PFSK-1 (cell line): ENCODE data around the gene ADAM21.

Experiments used
- FOXP2 ChIP-seq: optimal IDR thresholded peaks from 2 replicates; pipeline ENCODE3; 2011; ENCODE audit warnings: borderline replicate concordance, control low read depth, inconsistent platforms; ENCODE audit not compliant: insufficient read depth; ENCODE audit errors: extremely low read length, extremely low read depth
- POLR2AphosphoS5 ChIP-seq: IDR thresholded peaks from 2 replicates; pipeline ENCODE4 v1.6.1; 2012; ENCODE audit warnings: low read depth, mild to moderate bottlenecking, control low read depth, low read length, moderate library complexity
- REST ChIP-seq, 2 experiments: IDR thresholded peaks; 2 replicates each; pipeline versions ENCODE4 v1.6.1 to v1.8.0; 2011 to 2012; ENCODE audit warnings: low read depth in 2 of 2, low read length in 2 of 2, control low read depth in 1 of 2, inconsistent platforms in 1 of 2, mild to moderate bottlenecking in 1 of 2, moderate library complexity in 1 of 2; ENCODE audit not compliant: insufficient read depth in 1 of 2

DNA sequence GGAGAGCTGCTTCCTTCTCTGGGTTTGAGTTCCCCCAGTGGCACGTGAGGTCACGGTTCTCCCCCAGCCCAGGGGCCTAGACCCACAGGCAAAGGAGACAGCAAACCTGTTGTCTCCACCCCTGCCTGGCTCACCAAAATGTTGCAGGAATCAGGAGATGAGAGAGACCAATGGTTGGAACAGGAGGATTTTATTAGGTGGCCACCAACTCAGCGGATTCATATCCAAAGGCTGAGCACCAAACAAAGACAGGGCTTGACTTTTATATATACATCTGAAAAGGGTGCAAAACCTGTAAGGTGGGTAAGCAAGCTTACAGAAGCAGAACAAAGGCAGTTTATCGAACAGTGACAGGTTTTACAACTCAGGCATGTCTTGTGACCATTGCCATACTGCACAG lies 9.2 kb upstream of the ADAM21 start:
- no peak for TF ChIP-seq FOXP2
- TF ChIP-seq REST (IDR thresholded peaks at IDR 0.05; ENCODE audit: insufficient read depth in 1 of 2, low read depth in 2 of 2, low read length in 2 of 2) = no peak
- TF ChIP-seq POLR2AphosphoS5 = no peak
